Measurements from ENCODE around the gene ANO5. TPM values are rescaled to one million over a fixed set of nuclear protein-coding genes. Genes with fewer than 3 reads are reported as not detected.

The ANO5 gene
- total and polyA plus RNA-seq, 9 of the 15 experiments (the other 6 are each of a cell fraction or from before 2014, with no cell fraction given), result 0.16 to 0.58 (median 0.28) TPM

DNA sequence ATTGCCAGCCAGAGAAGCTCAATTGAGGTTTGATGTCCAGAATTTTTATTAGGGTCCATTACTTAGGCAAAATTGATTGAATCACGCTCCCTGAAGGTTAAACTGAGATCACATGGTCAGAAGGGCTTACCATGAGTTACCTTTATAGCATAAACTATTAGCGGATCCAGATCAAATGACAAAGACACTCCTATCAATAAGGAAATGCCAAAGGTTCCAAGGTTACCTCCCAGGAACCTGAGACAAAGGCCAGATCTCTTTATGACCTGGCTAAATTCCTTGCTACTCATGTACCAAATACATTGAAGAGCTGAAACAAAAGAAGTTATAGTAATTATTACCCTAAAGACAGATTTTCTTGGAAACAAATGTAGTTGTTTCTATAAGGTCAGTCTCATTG, 27.8 kb upstream of the ANO5 start:
- intact Hi-C loops (cut with micrococcal nuclease), result loop anchor here (10.0 kb wide), 1 partner anchor 140 kb away; no protein-coding TSS in a partner anchor
- POLR2A ChIA-PET, result no interaction called here

GRCh38 chr11:22165759-22166513, 26.9 kb upstream of the ANO5 start:
- no peak overlapping the region for H3K4me3 ChIP-seq
- ChIA-PET POLR2A (no interaction called here), CTCF (ENCODE audit: low intra/inter-chr PET ratio) (no interaction called here)
- intact Hi-C loops (cut with micrococcal nuclease) (loop anchor here (10.0 kb wide), 1 partner anchor 139 kb away; no protein-coding TSS in a partner anchor), in situ Hi-C loops (cut with MboI) (no loop called here)
- no peak for ATAC-seq
- H3K9me1 ChIP-seq (ENCODE audit: control insufficient read depth, insufficient read depth, low read length), result no peaks in the 10 kb centered on the region
- H3K27me3 ChIP-seq (ENCODE audit: control insufficient read depth in 2 of 2, insufficient read depth in 2 of 2, low read length in 2 of 2), result no peaks in the 10 kb centered on the region
- H3K9me3 ChIP-seq (replicated peaks; ENCODE audit: control insufficient read depth, insufficient read depth, low read depth, low read length), result no peaks in the 10 kb centered on the region
- no peaks in the 10 kb centered on the region for H4K20me1 ChIP-seq (replicated peaks; ENCODE audit: control insufficient read depth, insufficient read depth, low read length)
- H3K4me2 ChIP-seq (ENCODE audit: insufficient read depth, low read length), result no peak overlapping the region
- TF ChIP-seq RCOR1 (IDR thresholded peaks at IDR 0.05; ENCODE audit: borderline replicate concordance in 1 of 2, low read depth in 2 of 2, low read length in 2 of 2) (no peak), ZBTB8A (IDR thresholded peaks at IDR 0.05; ENCODE audit: partially characterized antibody) (no peak), ETV5 (CRISPR knock-in tag; IDR thresholded peaks at IDR 0.05; ENCODE audit: low read depth) (no peak)
- no peak overlapping the region for H3K27ac ChIP-seq (ENCODE audit: extremely low read depth, low read depth, low read length)
- WGBS (ENCODE audit: insufficient coverage, low coverage, missing lambda C conversion rate), result 0% methylated on average over 3 of the region's 3 CpGs
- no peak overlapping the region for H2AFZ ChIP-seq (ENCODE audit: low read depth, low read length)
- FAIRE-seq, result no peak
- no peaks in the 10 kb centered on the region for H3K36me3 ChIP-seq (ENCODE audit: control insufficient read depth, insufficient read depth, low read length)
- DNase-seq (ENCODE audit: extremely low read depth in 1 of 4, low spot score in 3 of 4), result no peak
- H3K79me2 ChIP-seq (ENCODE audit: control insufficient read depth, insufficient read depth, low read length), result no peaks in the 10 kb centered on the region
- BruUV-seq (replicated peaks), result no TSS peak
- no peaks in the 10 kb centered on the region for H3K4me1 ChIP-seq (replicated peaks in 1 of 2; ENCODE audit: control insufficient read depth in 2 of 2, insufficient read depth in 2 of 2, low read length in 2 of 2)
- no peak overlapping the region for H3K9ac ChIP-seq (ENCODE audit: insufficient read depth in 1 of 2, low read depth in 2 of 2, low read length in 2 of 2)

More for the DNA sequence above, 27.8 kb upstream of the ANO5 start:
- FAIRE-seq, result no peak
- DNase-seq (ENCODE audit: extremely low read depth in 1 of 4, low spot score in 3 of 4), result no peak
- H3K36me3 ChIP-seq (ENCODE audit: control insufficient read depth, insufficient read depth, low read length), result no peaks in the 10 kb centered on the region
- no peaks in the 10 kb centered on the region for H3K4me1 ChIP-seq (replicated peaks in 1 of 2; ENCODE audit: control insufficient read depth in 2 of 2, insufficient read depth in 2 of 2, low read length in 2 of 2)
- no peaks in the 10 kb centered on the region for H3K9me1 ChIP-seq (ENCODE audit: control insufficient read depth, insufficient read depth, low read length)
- no TSS peak for BruUV-seq (replicated peaks)
- no peaks in the 10 kb centered on the region for H3K27me3 ChIP-seq (ENCODE audit: control insufficient read depth in 2 of 2, insufficient read depth in 2 of 2, low read length in 2 of 2)
- H4K20me1 ChIP-seq (replicated peaks; ENCODE audit: control insufficient read depth, insufficient read depth, low read length), result no peaks in the 10 kb centered on the region
- TF ChIP-seq, protein P1, sequence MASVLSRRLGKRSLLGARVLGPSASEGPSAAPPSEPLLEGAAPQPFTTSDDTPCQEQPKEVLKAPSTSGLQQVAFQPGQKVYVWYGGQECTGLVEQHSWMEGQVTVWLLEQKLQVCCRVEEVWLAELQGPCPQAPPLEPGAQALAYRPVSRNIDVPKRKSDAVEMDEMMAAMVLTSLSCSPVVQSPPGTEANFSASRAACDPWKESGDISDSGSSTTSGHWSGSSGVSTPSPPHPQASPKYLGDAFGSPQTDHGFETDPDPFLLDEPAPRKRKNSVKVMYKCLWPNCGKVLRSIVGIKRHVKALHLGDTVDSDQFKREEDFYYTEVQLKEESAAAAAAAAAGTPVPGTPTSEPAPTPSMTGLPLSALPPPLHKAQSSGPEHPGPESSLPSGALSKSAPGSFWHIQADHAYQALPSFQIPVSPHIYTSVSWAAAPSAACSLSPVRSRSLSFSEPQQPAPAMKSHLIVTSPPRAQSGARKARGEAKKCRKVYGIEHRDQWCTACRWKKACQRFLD (CRISPR knock-in tag; IDR thresholded peaks at IDR 0.05), result no peak
- no peaks in the 10 kb centered on the region for H3K79me2 ChIP-seq (ENCODE audit: control insufficient read depth, insufficient read depth, low read length)
- no peak overlapping the region for H3K27ac ChIP-seq (ENCODE audit: extremely low read depth, low read depth, low read length)
- no peaks in the 10 kb centered on the region for H3K9me3 ChIP-seq (replicated peaks; ENCODE audit: control insufficient read depth, insufficient read depth, low read depth, low read length)
- CTCF ChIA-PET (ENCODE audit: low intra/inter-chr PET ratio), result no interaction called here
- in situ Hi-C loops (cut with MboI), result no loop called here
- H3K4me3 ChIP-seq, result no peak overlapping the region
- H3K4me2 ChIP-seq (ENCODE audit: insufficient read depth, low read length), result no peak overlapping the region
- no peak overlapping the region for H3K9ac ChIP-seq (ENCODE audit: insufficient read depth in 1 of 2, low read depth in 2 of 2, low read length in 2 of 2)
- WGBS (ENCODE audit: insufficient coverage, low coverage, missing lambda C conversion rate), result 3% methylated on average over 2 of the region's 2 CpGs
- no peak for ATAC-seq
- H2AFZ ChIP-seq (ENCODE audit: low read depth, low read length), result no peak overlapping the region
